GM10266 (cell line): ENCODE results near the gene DIAPH2.

Source experiments
- DNase-seq: peaks from one replicate; pipeline ENCODE4 v3.0.0; 2012; ENCODE audit errors: extremely low spot score
- CTCF ChIP-seq: IDR thresholded peaks from 2 replicates; pipeline ENCODE4 v1.5.1; 2012; ENCODE audit warnings: mild to moderate bottlenecking, low read depth; ENCODE audit not compliant: control insufficient read depth, insufficient read depth; ENCODE audit errors: missing control alignments

The DIAPH2 gene

GRCh38 chrX:97145934-97146333 lies 461.3 kb downstream of the DIAPH2 start:
- no peak for DNase-seq
- no peak for TF ChIP-seq CTCF

GRCh38 chrX:97155816-97156215 lies 471.2 kb downstream of the DIAPH2 start:
- DNase-seq: no peak
- no peak for TF ChIP-seq CTCF

- no peak for TF ChIP-seq CTCF
- DNase-seq: no peak
Observed at GRCh38 chrX:97158269-97158668, 473.6 kb downstream of the DIAPH2 start.

GRCh38 chrX:97159916-97160800 lies 475.5 kb downstream of the DIAPH2 start:
- no peak for TF ChIP-seq CTCF

GRCh38 chrX:97167333-97167732 lies 482.7 kb downstream of the DIAPH2 start:
- no peak for DNase-seq
- TF ChIP-seq CTCF: no peak

More at GRCh38 chrX:97159916-97160800, 475.5 kb downstream of the DIAPH2 start:
- no peak for DNase-seq

- no peak for TF ChIP-seq CTCF
- DNase-seq: no peak
Observed at GRCh38 chrX:97168646-97169045, 484.0 kb downstream of the DIAPH2 start.

- no peak for DNase-seq
- TF ChIP-seq CTCF: no peak
Observed at GRCh38 chrX:97175147-97175546, 490.5 kb downstream of the DIAPH2 start.
